CD4-positive, alpha-beta T cell (primary cell): ENCODE measurements around the gene FAM32A. TPM values are rescaled to one million over a fixed set of nuclear protein-coding genes. Genes with fewer than 3 reads are reported as not detected.

Source experiments
- ATAC-seq: fragments of 200-7000 bp; cut with Tn5 transposase; one replicate; pipeline ENCODE4 v1.10.0; 2022; ENCODE audit warnings: mild to moderate bottlenecking; ENCODE audit not compliant: poor library complexity
- CTCF ChIA-PET: fragments of 350-600 bp; sonication (Branson Sonifier 250); formaldehyde crosslinking; loops from one replicate; lab custom pipeline; 2021; ENCODE audit warnings: antibody characterized with exemption, inconsistent platforms; lab: Charles Lee
- POLR2A ChIA-PET: fragments of 350-600 bp; sonication (Branson Sonifier 250); formaldehyde crosslinking; loops from one replicate; lab custom pipeline; 2021; ENCODE audit warnings: antibody characterized with exemption, inconsistent platforms; lab: Charles Lee
- DNase-seq, 14 experiments: peaks; one replicate each; pipeline ENCODE4 v3.0.0-alpha.2; 2013 to 2020; ENCODE audit warnings: mixed read lengths in 2 of 14
- H3K27ac ChIP-seq, 2 donors: one replicate each; pipeline versions ENCODE4 v1.5.1 to v1.7.0; 2013; ENCODE audit warnings: low read length in 2 of 2, low read depth in 1 of 2, mild to moderate bottlenecking in 1 of 2
- H3K27me3 ChIP-seq, 2 experiments: 1 replicate in 1 of 2; 2 replicates in 1 of 2; pipeline versions ENCODE4 v1.6.1 to v1.7.0; 2013; ENCODE audit warnings: low read length in 2 of 2, control low read depth in 1 of 2, mild to moderate bottlenecking in 1 of 2, moderate library complexity in 1 of 2; ENCODE audit not compliant: insufficient read depth in 2 of 2, control insufficient read depth in 1 of 2
- H3K36me3 ChIP-seq: one replicate; pipeline ENCODE4 v1.6.1; 2013; ENCODE audit warnings: low read length, control low read depth; ENCODE audit not compliant: insufficient read depth
- H3K4me1 ChIP-seq: one replicate; pipeline ENCODE4 v1.6.1; 2013; ENCODE audit warnings: low read length, control low read depth; ENCODE audit not compliant: insufficient read depth
- H3K4me3 ChIP-seq: one replicate; pipeline ENCODE4 v1.5.1; 2013; ENCODE audit warnings: mild to moderate bottlenecking, low read length, moderate library complexity
- H3K9me3 ChIP-seq, 2 experiments: 1 replicate in 1 of 2; 2 replicates in 1 of 2; pipeline versions ENCODE4 v1.6.1 to v1.7.0; 2013; ENCODE audit warnings: low read length in 2 of 2, mild to moderate bottlenecking in 2 of 2, control low read depth in 1 of 2, moderate library complexity in 1 of 2; ENCODE audit not compliant: control insufficient read depth in 1 of 2, insufficient read depth in 1 of 2
- H3K27ac Mint-ChIP-seq: one replicate; pipeline ENCODE4 v1.8.0; 2020; ENCODE audit warnings: mixed read lengths
- H3K27me3 Mint-ChIP-seq: one replicate; pipeline ENCODE4 v1.8.0; 2021; ENCODE audit warnings: mixed read lengths
- H3K36me3 Mint-ChIP-seq: one replicate; pipeline ENCODE4 v1.8.0; 2021; ENCODE audit warnings: low read depth, mixed read lengths
- H3K4me1 Mint-ChIP-seq: one replicate; pipeline ENCODE4 v1.8.0; 2021; ENCODE audit warnings: low read depth, mixed read lengths
- H3K4me3 Mint-ChIP-seq: one replicate; pipeline ENCODE4 v1.8.0; 2020; ENCODE audit warnings: mild to moderate bottlenecking, mixed read lengths
- H3K9me3 Mint-ChIP-seq: one replicate; pipeline ENCODE4 v1.8.0; 2020; ENCODE audit warnings: mixed read lengths
- intact Hi-C, 2 experiments: fragments of 100-400 bp; cut with DNase I in 1 of 2; cut with micrococcal nuclease in 1 of 2; formaldehyde crosslinking; loops; one replicate each; pipeline versions ENCODE4 v1.15.1 to v1.9.0; 2023 to 2025; cut with DNase I, micrococcal nuclease
- total RNA-seq, 174 experiments: library from RNA in 2 of 174; stranded (reverse) in 2 of 174; gene quantifications; one replicate each; pipeline ENCODE4 v1.2.3 and lab custom pipeline; 2021 to 2026
- TF ChIP-seq, protein P1 (sequence below): fragments of 200-600 bp; IDR thresholded peaks from one replicate; pipeline ENCODE4 v1.8.0; 2022; ENCODE audit warnings: antibody characterized with exemption, mild to moderate bottlenecking

The FAM32A gene
- total RNA-seq, 2 experiments from 2014 or later = 44.5 to 50.3 TPM

DNA sequence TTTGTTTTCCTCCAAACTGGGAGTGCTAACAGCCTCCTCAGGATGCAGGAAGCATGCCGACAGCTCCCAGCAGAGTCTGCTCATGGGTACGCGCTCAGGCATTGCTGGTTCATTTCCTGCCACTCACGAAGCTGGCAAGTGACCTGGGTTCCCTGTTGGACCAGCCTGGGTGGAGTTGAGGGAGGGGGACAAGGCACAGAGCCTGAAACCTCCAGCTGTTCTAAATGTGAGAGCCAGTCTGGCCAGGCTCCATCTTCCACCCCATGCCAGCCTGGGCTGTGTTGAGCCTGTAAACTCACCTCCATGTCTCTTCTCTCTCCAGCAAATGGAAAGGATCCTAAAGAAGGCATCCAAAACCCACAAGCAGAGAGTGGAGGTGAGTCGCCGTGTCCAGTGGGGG, 5.0 kb downstream of the FAM32A start:
- no peak for DNase-seq
- H3K27me3 ChIP-seq = no peaks in the 10 kb centered on the region
- Mint-ChIP-seq H3K27ac (peak overlapping the region; percentile 30), H3K4me3 (no peak overlapping the region), H3K27me3 (no peaks in the 10 kb centered on the region), H3K36me3 (peaks cover 66% of the 10 kb centered on the region), H3K4me1 (peaks cover 19% of the 10 kb centered on the region), H3K9me3 (no peaks in the 10 kb centered on the region)
- peaks cover 52% of the 10 kb centered on the region for H3K36me3 ChIP-seq
- no peak overlapping the region for H3K4me3 ChIP-seq
- POLR2A ChIA-PET = no interaction called here
- peaks cover 27% of the 10 kb centered on the region for H3K4me1 ChIP-seq
- CTCF ChIA-PET = interaction anchor here (0.7 kb wide), 1 partner anchor 28 kb away, joined by 3 read pairs; no protein-coding TSS in a partner anchor
- H3K27ac ChIP-seq = no peak overlapping the region
- H3K9me3 ChIP-seq = no peaks in the 10 kb centered on the region
- no peak for ATAC-seq
- TF ChIP-seq, protein P1, sequence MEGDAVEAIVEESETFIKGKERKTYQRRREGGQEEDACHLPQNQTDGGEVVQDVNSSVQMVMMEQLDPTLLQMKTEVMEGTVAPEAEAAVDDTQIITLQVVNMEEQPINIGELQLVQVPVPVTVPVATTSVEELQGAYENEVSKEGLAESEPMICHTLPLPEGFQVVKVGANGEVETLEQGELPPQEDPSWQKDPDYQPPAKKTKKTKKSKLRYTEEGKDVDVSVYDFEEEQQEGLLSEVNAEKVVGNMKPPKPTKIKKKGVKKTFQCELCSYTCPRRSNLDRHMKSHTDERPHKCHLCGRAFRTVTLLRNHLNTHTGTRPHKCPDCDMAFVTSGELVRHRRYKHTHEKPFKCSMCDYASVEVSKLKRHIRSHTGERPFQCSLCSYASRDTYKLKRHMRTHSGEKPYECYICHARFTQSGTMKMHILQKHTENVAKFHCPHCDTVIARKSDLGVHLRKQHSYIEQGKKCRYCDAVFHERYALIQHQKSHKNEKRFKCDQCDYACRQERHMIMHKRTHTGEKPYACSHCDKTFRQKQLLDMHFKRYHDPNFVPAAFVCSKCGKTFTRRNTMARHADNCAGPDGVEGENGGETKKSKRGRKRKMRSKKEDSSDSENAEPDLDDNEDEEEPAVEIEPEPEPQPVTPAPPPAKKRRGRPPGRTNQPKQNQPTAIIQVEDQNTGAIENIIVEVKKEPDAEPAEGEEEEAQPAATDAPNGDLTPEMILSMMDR = no peak
- intact Hi-C loops = no loop called here

DNA sequence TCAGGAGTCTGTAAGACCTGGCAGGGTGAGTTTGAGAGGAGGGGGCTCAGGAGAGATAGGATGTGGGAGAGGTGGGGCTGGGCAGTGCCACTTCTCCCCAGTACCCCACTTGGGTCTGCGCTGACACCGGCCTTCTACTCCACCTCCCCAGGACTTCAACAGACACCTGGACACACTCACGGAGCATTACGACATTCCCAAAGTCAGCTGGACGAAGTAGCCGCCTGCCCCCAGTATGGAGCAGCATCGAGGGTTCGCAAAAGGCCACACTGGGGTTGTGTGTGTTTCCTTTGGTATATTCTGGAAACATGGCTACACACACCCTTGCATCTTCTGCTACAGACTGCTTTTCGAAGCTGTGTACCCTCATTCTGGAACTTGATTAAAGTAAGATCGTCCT, 5.5 kb downstream of the FAM32A start:
- no peak overlapping the region for H3K27ac ChIP-seq
- H3K4me3 ChIP-seq = no peak overlapping the region
- H3K36me3 Mint-ChIP-seq = peaks cover 61% of the 10 kb centered on the region
- ChIA-PET POLR2A (no interaction called here), CTCF (no interaction called here)
- no peaks in the 10 kb centered on the region for H3K9me3 Mint-ChIP-seq
- no peak overlapping the region for H3K27ac Mint-ChIP-seq
- DNase-seq (no peak), ATAC-seq (no peak)
- no peak overlapping the region for H3K4me3 Mint-ChIP-seq
- H3K9me3 ChIP-seq = no peaks in the 10 kb centered on the region
- no peaks in the 10 kb centered on the region for H3K27me3 ChIP-seq
- H3K4me1 Mint-ChIP-seq = peaks cover 15% of the 10 kb centered on the region
- no peaks in the 10 kb centered on the region for H3K27me3 Mint-ChIP-seq
- H3K4me1 ChIP-seq = peaks cover 25% of the 10 kb centered on the region
- intact Hi-C loops = no loop called here
- H3K36me3 ChIP-seq = peaks cover 52% of the 10 kb centered on the region
- TF ChIP-seq, protein P1 = no peak

DNA sequence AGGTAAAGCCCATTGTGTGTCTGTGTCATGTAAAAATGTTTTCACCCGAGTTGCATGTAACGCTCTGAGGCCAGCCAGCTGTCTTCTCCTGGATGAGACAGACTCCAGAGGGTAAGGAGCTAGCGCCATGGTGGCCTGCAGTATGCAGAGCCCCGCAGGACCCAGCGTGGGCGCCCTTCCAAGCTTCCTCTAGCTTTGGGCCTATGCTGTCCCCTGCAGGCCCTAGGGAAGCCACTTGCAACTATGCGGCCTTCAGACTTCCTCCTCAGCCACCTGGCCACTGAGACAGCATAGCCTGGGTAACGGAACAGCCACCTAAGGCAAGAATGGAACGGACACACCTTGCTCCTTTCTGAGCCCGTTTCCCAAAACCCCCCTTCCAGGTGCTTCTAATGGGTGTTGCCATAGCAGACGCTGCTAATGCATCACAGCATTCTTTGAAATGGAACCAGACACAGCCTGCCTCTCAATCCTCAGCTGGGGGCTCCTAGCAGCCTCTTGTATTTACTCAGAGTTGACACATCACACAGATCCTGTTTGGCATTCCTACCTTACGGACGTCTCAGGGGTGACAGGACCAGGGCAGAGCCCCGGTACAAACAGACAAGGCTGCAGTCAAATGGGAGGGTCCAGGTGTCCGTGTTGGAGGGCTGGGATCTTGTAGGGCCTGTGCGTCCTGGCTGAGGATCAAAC, 6.2 kb downstream of the FAM32A start:
- no peak overlapping the region for H3K27ac Mint-ChIP-seq
- no peak overlapping the region for H3K4me3 ChIP-seq
- peaks cover 51% of the 10 kb centered on the region for H3K36me3 ChIP-seq
- no peak for ATAC-seq
- peaks cover 13% of the 10 kb centered on the region for H3K4me1 Mint-ChIP-seq
- peaks cover 57% of the 10 kb centered on the region for H3K36me3 Mint-ChIP-seq
- intact Hi-C loops = no loop called here
- no peaks in the 10 kb centered on the region for H3K27me3 ChIP-seq
- no peak overlapping the region for H3K27ac ChIP-seq
- ChIA-PET CTCF (no interaction called here), POLR2A (no interaction called here)
- no peak overlapping the region for H3K4me3 Mint-ChIP-seq
- TF ChIP-seq, protein P1 = no peak
- peaks cover 19% of the 10 kb centered on the region for H3K4me1 ChIP-seq
- H3K27me3 Mint-ChIP-seq = no peaks in the 10 kb centered on the region
- H3K9me3 Mint-ChIP-seq = no peaks in the 10 kb centered on the region
- no peak for DNase-seq
- H3K9me3 ChIP-seq = no peaks in the 10 kb centered on the region
